ENCODE measurements around the gene STRN4. TPM values are rescaled to one million over a fixed set of nuclear protein-coding genes. Genes with fewer than 3 reads are reported as not detected.

STRN4 gene
- total and polyA plus RNA-seq, 2 donors (not counting 3 experiments of a cell fraction or from before 2014, with no cell fraction given), result 116 to 144 TPM

- no TSS peak for BruUV-seq (replicated peaks)
- H3K79me2 ChIP-seq (ENCODE audit: control insufficient read depth, insufficient read depth, low read length), result peaks cover 35% of the 10 kb centered on the region
- intact Hi-C loops (cut with micrococcal nuclease), result loop anchor here (1.0 to 2.0 kb wide), 5 partner anchors 15 to 114 kb away; no protein-coding TSS in a partner anchor
- FAIRE-seq, result peak; percentile 83
- peak overlapping the region in 1 of 3 experiments; percentile 6 for H3K4me3 ChIP-seq (replicated peaks in 1 of 3; ENCODE audit: insufficient read depth in 1 of 3, low read depth in 1 of 3, low read length in 3 of 3)
- peaks cover 61% of the 10 kb centered on the region for H3K4me1 ChIP-seq (ENCODE audit: control insufficient read depth, extremely low read depth, insufficient read depth, low read length)
- DNase-seq (ENCODE audit: low read depth, low spot score), result peak; percentile 88
- H3K9ac ChIP-seq (replicated peaks; ENCODE audit: extremely low read depth, insufficient read depth, low read length), result no peak overlapping the region
- peak overlapping the region; percentile 29 for H3K4me2 ChIP-seq (ENCODE audit: insufficient read depth, low read length)
- ChIA-PET CTCF (interaction anchor here (0.9 to 5.8 kb wide), 19 partner anchors 8 to 199 kb away, joined by 3 to 95 read pairs (median 7); partner anchors contain the start of genes DACT3 and PRKD2), POLR2A (interaction anchor here (2.3 kb wide), 1 partner anchor 15 kb away, joined by 11 read pairs; no protein-coding TSS in a partner anchor)
- dilution Hi-C loops (cut with MboI; ENCODE audit: extremely low pct_ligation_motif_present, low sequenced_read_pairs), result no loop called here
- no peak overlapping the region for H2AFZ ChIP-seq (ENCODE audit: low read depth, low read length)
- TF ChIP-seq MYC (IDR thresholded peaks at IDR 0.05; ENCODE audit: low read depth, low read length) (no peak), MAX (IDR thresholded peaks at IDR 0.05; ENCODE audit: insufficient read depth, insufficient read length) (no peak), CTCF (IDR thresholded peaks at IDR 0.05; ENCODE audit: extremely low read depth in 1 of 2, insufficient read depth in 1 of 2, low read depth in 1 of 2, low read length in 2 of 2) (peak; percentile 98 to 99)
- no peaks in the 10 kb centered on the region for H3K9me1 ChIP-seq (replicated peaks; ENCODE audit: control insufficient read depth, extremely low read depth, insufficient read depth, low read length)
- no peaks in the 10 kb centered on the region for H3K9me3 ChIP-seq (replicated peaks; ENCODE audit: control insufficient read depth, insufficient read depth, low read length)
- no peaks in the 10 kb centered on the region for H4K20me1 ChIP-seq (replicated peaks; ENCODE audit: control insufficient read depth, extremely low read depth, insufficient read depth, low read length)
- H3K27me3 ChIP-seq (ENCODE audit: control insufficient read depth in 2 of 2, insufficient read depth in 2 of 2, low read length in 2 of 2), result no peaks in the 10 kb centered on the region
- H3K27ac ChIP-seq (ENCODE audit: insufficient read depth, low read depth, low read length), result peak overlapping the region; percentile 67
- H3K36me3 ChIP-seq (ENCODE audit: control insufficient read depth in 2 of 2, extremely low read depth in 1 of 2, insufficient read depth in 2 of 2, low read length in 2 of 2), result peaks cover 12 to 51% of the 10 kb centered on the region in 2 experiments
These were observed 17.4 kb downstream of the STRN4 start for GRCh38 chr19:46728693-46729339.
